ENCODE results near the gene MAD2L1BP. TPM values are rescaled to one million over a fixed set of nuclear protein-coding genes. Genes with fewer than 3 reads are reported as not detected.

The MAD2L1BP gene
- total and polyA plus RNA-seq, 2 of the 4 experiments (the other 2 are of a cell fraction): 28.1 to 50.2 TPM

GRCh38 chr6:43627008-43627825 lies 8.4 kb upstream of the MAD2L1BP start:
- Histone ChIP-seq H2AK9ac (replicated peaks; ENCODE audit: low read depth, low read length, poor library complexity) (peak overlapping the region; percentile 90), H4K5ac (ENCODE audit: low read depth, low read length) (peak overlapping the region; percentile 91), H4K91ac (ENCODE audit: insufficient read depth, low read depth, low read length) (peak overlapping the region; percentile 94), H2AFZ (replicated peaks; ENCODE audit: low read length, poor library complexity) (peak overlapping the region; percentile 68), H2BK20ac (ENCODE audit: low read depth, low read length) (peak overlapping the region; percentile 95), H3K18ac (ENCODE audit: low read depth, low read length) (peak overlapping the region; percentile 90), H3K27me3 (ENCODE audit: control insufficient read depth, insufficient read depth, low read length) (no peaks in the 10 kb centered on the region), H3K23ac (ENCODE audit: low read depth, low read length) (peak overlapping the region; percentile 98), H3K9me3 (ENCODE audit: control insufficient read depth, insufficient read depth, low read length) (no peaks in the 10 kb centered on the region), H3K9ac (ENCODE audit: low read depth, low read length) (peak overlapping the region; percentile 96), H2AK5ac (ENCODE audit: low read depth, low read length) (peak overlapping the region; percentile 99), H3K4me3 (ENCODE audit: insufficient read depth, low read depth, low read length) (peak overlapping the region; percentile 23; the same call in 1 of the 2 replicates), H4K8ac (ENCODE audit: low read depth in 2 of 2, low read length in 2 of 2) (peak overlapping the region; percentile 77 to 98), H3K9me1 (ENCODE audit: insufficient read depth, low read length) (peaks cover 27% of the 10 kb centered on the region), H3K14ac (replicated peaks; ENCODE audit: low read depth, low read length) (peak overlapping the region; percentile 96), H3K4me2 (ENCODE audit: low read depth, low read length) (peak overlapping the region; percentile 96), H3K4me1 (ENCODE audit: control insufficient read depth, insufficient read depth, low read length) (peaks cover 8% of the 10 kb centered on the region), H4K20me1 (ENCODE audit: insufficient read depth, low read length) (no peaks in the 10 kb centered on the region), H3K56ac (ENCODE audit: extremely low read depth, insufficient read depth, low read length) (peak overlapping the region; percentile 97), H3K4ac (ENCODE audit: low read depth, low read length) (peak overlapping the region; percentile 98), H3K79me1 (ENCODE audit: low read depth in 1 of 2, low read length in 2 of 2) (peaks cover 41 to 64% of the 10 kb centered on the region in 2 experiments), H2BK15ac (ENCODE audit: low read depth, low read length) (peak overlapping the region; percentile 88), H3K27ac (ENCODE audit: insufficient read depth, low read length) (peak overlapping the region; percentile 99), H2BK120ac (ENCODE audit: low read depth, low read length) (peak overlapping the region; percentile 94), H3K36me3 (ENCODE audit: control insufficient read depth, insufficient read depth, low read length) (peaks cover 36% of the 10 kb centered on the region), H2BK5ac (ENCODE audit: low read depth, low read length, poor library complexity, severe bottlenecking) (peak overlapping the region; percentile 85)
- ChIA-PET CTCF (no interaction called here), POLR2A (ENCODE audit: unreplicated experiment) (interaction anchor here (0.6 kb wide), 1 partner anchor 73 kb away, joined by 3 read pairs; no protein-coding TSS in a partner anchor)
- intact Hi-C loops (cut with micrococcal nuclease) (loop anchor here (5.0 kb wide), 1 partner anchor 145 kb away; the partner anchor contains the start of gene VEGFA), dilution Hi-C loops (cut with HindIII; ENCODE audit: low sequenced_read_pairs, unreplicated experiment) (no loop called here), in situ Hi-C loops (cut with MboI; ENCODE audit: low sequenced_read_pairs) (no loop called here)
- peak; percentile 97 for TF ChIP-seq CEBPB (IDR thresholded peaks at IDR 0.05; ENCODE audit: low read depth, low read length)
- peak; percentile 45; the same call in 1 of the 2 replicates for TF ChIP-seq MAZ (IDR thresholded peaks at IDR 0.05; ENCODE audit: borderline replicate concordance, low read depth, low read length)
- no peak for TF ChIP-seq ELK1 (IDR thresholded peaks at IDR 0.05; ENCODE audit: borderline replicate concordance, low read depth, low read length)
- no peak for TF ChIP-seq RCOR1 (IDR thresholded peaks at IDR 0.05; ENCODE audit: insufficient replicate concordance, low read length)
- no peak for TF ChIP-seq MXI1 (IDR thresholded peaks at IDR 0.05; ENCODE audit: borderline replicate concordance, low read depth, low read length)
- no peak for TF ChIP-seq CHD1 (IDR thresholded peaks at IDR 0.05; ENCODE audit: low read depth, low read length)
- TF ChIP-seq RFX5 (IDR thresholded peaks at IDR 0.05; ENCODE audit: low read depth, low read length): no peak
- no peak for TF ChIP-seq RAD21 (IDR thresholded peaks at IDR 0.05; ENCODE audit: low read length)
- TF ChIP-seq CTCF (conservative IDR thresholded peaks at IDR 0.05; ENCODE audit: low read depth, low read length): no peak
- TF ChIP-seq MAFK (IDR thresholded peaks at IDR 0.05; ENCODE audit: low read depth, low read length): peak; percentile 49; the same call in 1 of the 2 replicates
- peak; percentile 15; the same call in 1 of the 2 replicates for TF ChIP-seq BHLHE40 (IDR thresholded peaks at IDR 0.05; ENCODE audit: low read depth, low read length)
- TF ChIP-seq POLR2A (IDR thresholded peaks at IDR 0.05; ENCODE audit: low read depth, low read length): peak; percentile 89
- TF ChIP-seq NFE2L2 (IDR thresholded peaks at IDR 0.05; ENCODE audit: low read depth, low read length): peak; percentile 54; the same call in 1 of the 2 replicates
- no peak for TF ChIP-seq FOS (IDR thresholded peaks at IDR 0.05; ENCODE audit: low read depth, low read length)
- no peak for TF ChIP-seq SMC3 (IDR thresholded peaks at IDR 0.05; ENCODE audit: low read depth, low read length)
- WGBS, 2 experiments (ENCODE audit: extremely low coverage in 2 of 2, insufficient read length in 1 of 2): no CpG with 5 or more reads among the region's 5 CpGs
- DNase-seq: peak; percentile 99
- no TSS peak for BruUV-seq (replicated peaks)
- peak; percentile 24 for ATAC-seq (ENCODE audit: low read depth)

Data from IMR-90 (cell line).